ENCODE measurements around the gene B3GNT2.
A peak's percentile ranks its signal among the peaks of the same experiment; 100 is the strongest.
"Not testable (repeated sequence)": the region's sequence is repeated elsewhere in the genome, so short reads cannot be mapped to it uniquely, and the experiment has no call there.

B3GNT2 gene, protein sequence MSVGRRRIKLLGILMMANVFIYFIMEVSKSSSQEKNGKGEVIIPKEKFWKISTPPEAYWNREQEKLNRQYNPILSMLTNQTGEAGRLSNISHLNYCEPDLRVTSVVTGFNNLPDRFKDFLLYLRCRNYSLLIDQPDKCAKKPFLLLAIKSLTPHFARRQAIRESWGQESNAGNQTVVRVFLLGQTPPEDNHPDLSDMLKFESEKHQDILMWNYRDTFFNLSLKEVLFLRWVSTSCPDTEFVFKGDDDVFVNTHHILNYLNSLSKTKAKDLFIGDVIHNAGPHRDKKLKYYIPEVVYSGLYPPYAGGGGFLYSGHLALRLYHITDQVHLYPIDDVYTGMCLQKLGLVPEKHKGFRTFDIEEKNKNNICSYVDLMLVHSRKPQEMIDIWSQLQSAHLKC

DNA sequence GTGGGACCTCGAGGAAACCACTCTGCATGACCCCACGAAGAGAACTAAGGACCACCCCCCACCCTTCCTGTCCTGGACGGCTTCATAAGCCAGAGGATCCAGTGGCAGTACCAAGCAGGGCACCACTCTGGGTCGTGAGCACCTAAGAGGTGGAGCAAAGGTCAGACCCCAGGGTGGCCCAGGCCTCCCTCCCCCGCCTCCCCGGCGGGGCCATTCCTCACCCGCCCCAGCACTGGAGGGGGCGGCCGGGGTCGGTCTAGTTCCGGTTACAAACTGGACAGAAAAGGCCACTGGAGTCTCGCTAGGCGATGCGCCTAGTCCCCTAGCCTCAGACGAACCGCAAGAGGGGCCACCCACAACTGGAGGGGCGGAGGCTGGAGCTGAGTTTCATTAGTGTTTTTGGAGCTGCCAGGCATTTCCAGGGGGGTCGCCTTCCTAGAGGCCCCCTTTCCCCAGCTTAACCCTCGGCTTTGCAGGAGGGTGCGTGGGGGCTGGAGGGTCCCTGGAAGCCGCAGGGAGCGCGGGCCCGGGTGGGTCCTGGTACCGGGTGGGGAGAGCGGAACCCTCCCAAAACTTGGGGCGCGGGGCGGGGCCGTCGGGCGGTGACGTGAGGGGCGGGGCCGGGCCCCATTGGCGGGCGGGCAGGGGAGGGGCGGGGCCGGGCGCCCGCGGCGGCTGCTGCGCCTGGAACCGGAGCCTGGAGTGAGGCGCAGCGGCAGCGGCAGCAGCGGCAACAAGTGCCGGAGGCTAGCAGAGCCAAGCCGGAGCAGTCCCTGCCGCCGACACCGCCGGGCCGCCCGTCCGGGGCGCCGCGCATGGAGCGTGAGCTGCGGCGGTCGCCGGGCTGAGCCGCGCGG is at the start of gene B3GNT2:
TSS of gene B3GNT2 (plus strand) at position 695 of the 857 bp plus-strand sequence. CDS start 26,106 bp downstream, outside the sequence.
- Mint-ChIP-seq H3K9me3 (no peaks in the 10 kb centered on the region), H3K27me3 (no peaks in the 10 kb centered on the region), H3K4me1 (peaks cover 28% of the 10 kb centered on the region)

DNA sequence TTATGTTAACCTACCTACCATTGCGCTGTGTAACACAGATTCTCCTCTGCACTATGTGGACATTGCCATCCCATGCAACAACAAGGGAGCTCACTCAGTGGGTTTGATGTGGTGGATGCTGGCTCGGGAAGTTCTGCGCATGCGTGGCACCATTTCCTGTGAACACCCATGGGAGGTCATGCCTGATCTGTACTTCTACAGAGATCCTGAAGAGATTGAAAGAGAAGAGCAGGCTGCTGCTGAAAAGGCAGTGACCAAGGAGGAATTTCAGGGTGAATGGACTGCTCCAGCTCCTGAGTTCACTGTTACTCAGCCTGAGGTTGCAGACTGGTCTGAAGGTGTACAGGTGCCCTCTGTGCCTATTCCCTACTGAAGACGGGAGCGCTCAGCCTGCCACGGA is 49.1 kb upstream of the B3GNT2 start:
- not testable (repeated sequence) for H3K4me1 Mint-ChIP-seq, H3K27me3 Mint-ChIP-seq, H3K9me3 Mint-ChIP-seq, H3K4me3 Mint-ChIP-seq, H3K36me3 Mint-ChIP-seq, H3K27ac Mint-ChIP-seq

More for the DNA sequence above, at the start of gene B3GNT2:
- Mint-ChIP-seq H3K27ac (no peak within 1 kb of the TSS), H3K36me3 (peaks cover 2% of the 10 kb centered on the region), H3K4me3 (peak within 1 kb of the TSS; percentile 87)

DNA sequence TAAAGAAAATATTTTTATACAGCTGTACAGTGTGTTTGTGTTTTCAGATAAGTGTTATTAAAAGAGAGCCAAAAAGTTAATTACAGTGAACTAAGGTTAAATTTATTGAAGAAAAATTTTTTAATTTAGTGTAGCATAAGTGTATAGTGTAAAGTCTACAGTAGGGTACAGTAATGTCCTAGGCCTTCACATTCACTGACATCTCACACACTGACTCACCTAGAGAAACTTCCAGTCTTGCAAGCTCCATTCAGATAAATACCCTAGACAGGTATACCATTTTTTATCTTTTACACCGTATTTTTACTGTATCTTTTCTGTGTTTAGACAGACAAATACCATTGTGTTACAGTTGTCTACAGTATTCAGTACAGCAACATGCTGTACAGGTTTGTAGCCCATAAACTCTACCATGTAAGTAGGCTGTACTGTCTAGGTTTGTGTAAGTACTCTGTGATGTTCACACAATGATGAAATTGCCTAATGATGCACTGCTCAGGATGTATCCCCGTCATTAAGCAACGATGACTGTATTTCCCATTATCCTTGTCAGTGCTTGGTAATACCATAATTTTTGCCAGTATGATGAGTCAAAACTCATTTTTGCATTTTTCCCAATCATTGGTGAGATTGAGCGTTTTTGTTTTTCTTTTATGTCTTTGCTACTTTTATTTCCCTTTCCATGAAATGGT is 48.2 kb upstream of the B3GNT2 start:
- no peak overlapping the region for H3K27ac Mint-ChIP-seq
- peaks cover 10% of the 10 kb centered on the region for H3K4me1 Mint-ChIP-seq
- H3K27me3 Mint-ChIP-seq, result no peaks in the 10 kb centered on the region

GRCh38 chr2:62149708-62150107 is 46.2 kb upstream of the B3GNT2 start:
- H3K4me1 Mint-ChIP-seq, result peaks cover 10% of the 10 kb centered on the region
- H3K27ac Mint-ChIP-seq, result no peak overlapping the region
- no peaks in the 10 kb centered on the region for H3K9me3 Mint-ChIP-seq
- no peaks in the 10 kb centered on the region for H3K27me3 Mint-ChIP-seq
- H3K4me3 Mint-ChIP-seq, result no peak overlapping the region
- peaks cover 5% of the 10 kb centered on the region for H3K36me3 Mint-ChIP-seq

More for the DNA sequence above, 48.2 kb upstream of the B3GNT2 start:
- H3K9me3 Mint-ChIP-seq, result no peaks in the 10 kb centered on the region
- H3K4me3 Mint-ChIP-seq, result no peak overlapping the region
- peaks cover 5% of the 10 kb centered on the region for H3K36me3 Mint-ChIP-seq

DNA sequence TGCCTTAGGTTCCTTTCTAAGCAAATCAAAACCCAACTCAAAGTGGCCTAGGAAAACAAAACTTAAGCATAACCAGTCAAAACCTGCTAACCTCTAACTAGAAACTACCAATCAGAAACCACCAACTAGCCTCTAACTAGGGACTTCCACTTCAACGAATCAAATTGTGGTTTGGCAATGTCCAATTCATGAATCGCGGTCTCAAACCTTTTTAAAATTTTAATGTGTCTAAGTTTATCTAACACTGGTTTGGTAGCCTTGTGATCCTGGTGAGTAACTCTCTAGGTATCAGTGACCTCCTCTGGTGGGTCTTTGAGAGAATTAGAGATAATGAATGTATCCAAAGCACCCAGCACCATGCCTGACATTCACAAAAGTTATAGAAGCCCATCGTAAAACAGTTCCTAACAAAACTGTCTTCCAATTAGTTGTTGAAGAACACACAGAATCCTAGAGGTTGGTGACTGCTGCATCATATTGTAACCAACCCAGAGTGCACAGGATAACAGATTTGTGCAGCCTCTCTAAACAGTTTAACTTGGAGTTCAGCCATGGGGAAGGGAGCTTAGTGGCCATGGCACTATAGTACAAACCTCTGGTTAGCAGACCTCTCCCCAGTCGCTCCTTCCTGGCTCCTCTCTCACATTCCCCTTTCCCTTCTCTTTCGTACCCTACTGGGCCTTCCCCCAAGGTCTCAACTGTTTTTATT is 45.2 kb upstream of the B3GNT2 start:
- Mint-ChIP-seq H3K27ac (no peak overlapping the region), H3K9me3 (no peaks in the 10 kb centered on the region), H3K4me1 (peaks cover 5% of the 10 kb centered on the region), H3K36me3 (peaks cover 8% of the 10 kb centered on the region), H3K27me3 (no peaks in the 10 kb centered on the region), H3K4me3 (no peak overlapping the region)

- H3K4me1 Mint-ChIP-seq, result peaks cover 5% of the 10 kb centered on the region
- no peak overlapping the region for H3K4me3 Mint-ChIP-seq
- H3K36me3 Mint-ChIP-seq, result peaks cover 8% of the 10 kb centered on the region
- no peaks in the 10 kb centered on the region for H3K27me3 Mint-ChIP-seq
- H3K9me3 Mint-ChIP-seq, result no peaks in the 10 kb centered on the region
- H3K27ac Mint-ChIP-seq, result no peak overlapping the region
Measured at GRCh38 chr2:62151306-62151638, 44.6 kb upstream of the B3GNT2 start.

- no peaks in the 10 kb centered on the region for H3K27me3 Mint-ChIP-seq
- H3K4me3 Mint-ChIP-seq, result no peak overlapping the region
- H3K27ac Mint-ChIP-seq, result no peak overlapping the region
- peaks cover 8% of the 10 kb centered on the region for H3K36me3 Mint-ChIP-seq
- H3K4me1 Mint-ChIP-seq, result no peaks in the 10 kb centered on the region
- no peaks in the 10 kb centered on the region for H3K9me3 Mint-ChIP-seq
Measured at GRCh38 chr2:62152000-62152399, 43.9 kb upstream of the B3GNT2 start.

DNA sequence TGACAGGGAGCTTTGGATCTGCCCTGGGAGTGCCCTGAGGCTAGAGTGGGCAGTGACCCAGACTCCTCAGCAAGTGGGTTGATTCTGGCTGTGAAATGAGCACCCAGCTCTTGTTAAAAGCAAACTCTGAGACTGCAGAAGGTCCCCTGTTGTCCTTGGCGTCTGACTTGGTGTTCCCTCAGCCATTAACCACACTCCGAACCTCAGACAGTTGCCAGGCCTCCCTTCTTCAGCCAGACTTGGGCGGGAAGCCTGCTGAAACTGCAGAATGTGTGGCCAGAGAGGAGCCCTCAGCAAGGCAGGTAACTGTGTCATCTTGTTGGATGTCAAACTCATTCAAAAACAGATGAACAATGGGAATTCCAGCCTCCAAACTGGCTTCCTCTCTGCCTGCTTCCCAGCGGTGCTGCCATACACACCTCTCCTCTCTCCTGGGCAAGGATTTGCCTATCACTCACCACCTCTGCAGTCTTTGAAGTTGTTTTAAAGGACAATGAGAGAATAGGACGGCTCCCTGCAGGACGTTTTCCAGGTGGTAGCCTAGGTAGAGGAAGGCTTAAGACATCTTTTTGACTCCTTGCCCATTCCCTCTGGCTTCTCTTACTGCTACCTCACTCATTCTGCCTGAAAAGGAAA is 38.9 kb upstream of the B3GNT2 start:
- no peak overlapping the region for H3K27ac Mint-ChIP-seq
- no peaks in the 10 kb centered on the region for H3K4me1 Mint-ChIP-seq
- H3K36me3 Mint-ChIP-seq, result peaks cover 3% of the 10 kb centered on the region
- no peaks in the 10 kb centered on the region for H3K9me3 Mint-ChIP-seq
- H3K4me3 Mint-ChIP-seq, result no peak overlapping the region
- no peaks in the 10 kb centered on the region for H3K27me3 Mint-ChIP-seq

DNA sequence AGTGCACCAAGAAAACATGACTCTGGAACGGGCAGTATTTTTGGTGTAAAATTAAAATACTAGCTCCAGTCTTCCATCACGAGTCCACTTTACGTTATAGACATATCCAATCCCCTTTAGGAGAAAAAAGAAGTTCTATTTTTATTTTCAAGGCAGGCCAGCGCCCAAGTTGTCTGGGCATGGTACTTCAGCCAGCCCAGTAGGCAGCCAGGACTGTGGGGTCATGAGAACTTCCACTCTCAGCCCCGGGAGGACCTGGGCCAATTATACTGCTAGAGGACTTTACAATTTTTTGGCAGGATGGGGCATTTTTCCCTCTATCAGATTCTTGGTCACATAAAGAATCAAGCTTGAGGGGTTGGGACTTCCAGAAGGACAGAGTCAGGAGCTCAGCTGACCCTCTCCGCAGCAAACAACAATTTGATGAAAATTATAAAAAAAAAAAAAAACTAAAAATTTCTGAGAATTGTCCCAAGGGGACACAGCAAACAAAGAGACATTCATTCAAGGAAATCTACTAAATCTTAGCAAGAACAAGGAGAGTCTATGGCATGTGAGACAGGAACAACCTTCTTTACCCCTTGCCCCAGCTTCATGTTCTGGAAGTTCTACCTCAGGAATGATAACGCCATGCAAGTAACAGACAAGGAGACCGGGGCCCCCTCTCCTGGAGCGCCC is 37.3 kb upstream of the B3GNT2 start:
- Mint-ChIP-seq H3K27ac (no peak overlapping the region), H3K27me3 (no peaks in the 10 kb centered on the region), H3K4me3 (no peak overlapping the region), H3K36me3 (peaks cover 3% of the 10 kb centered on the region), H3K4me1 (no peaks in the 10 kb centered on the region), H3K9me3 (no peaks in the 10 kb centered on the region)

DNA sequence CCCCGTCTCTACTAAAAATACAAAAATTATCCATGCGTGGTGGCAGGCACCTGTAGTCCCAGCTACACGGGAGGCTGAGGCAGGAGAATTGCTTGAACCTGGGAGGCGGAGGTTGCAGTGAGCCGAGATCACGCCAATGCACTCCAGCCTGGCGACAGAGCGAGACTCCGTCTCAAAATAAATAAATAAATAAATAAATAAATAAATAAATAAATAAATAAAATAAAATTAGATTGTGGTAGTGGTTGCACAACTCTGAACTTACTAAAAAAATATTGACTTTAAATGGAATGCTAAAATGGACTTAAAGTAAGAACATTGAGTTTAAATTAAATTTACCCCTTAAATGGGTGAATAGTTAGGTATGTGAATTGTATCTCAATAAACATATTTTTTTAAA is 35.2 kb upstream of the B3GNT2 start:
- H3K27ac Mint-ChIP-seq, H3K9me3 Mint-ChIP-seq, H3K4me1 Mint-ChIP-seq, H3K4me3 Mint-ChIP-seq, H3K27me3 Mint-ChIP-seq, H3K36me3 Mint-ChIP-seq: not testable (repeated sequence)

- H3K36me3 Mint-ChIP-seq, result no peaks in the 10 kb centered on the region
- H3K27me3 Mint-ChIP-seq, result no peaks in the 10 kb centered on the region
- H3K4me3 Mint-ChIP-seq, result no peak overlapping the region
- no peak overlapping the region for H3K27ac Mint-ChIP-seq
- H3K4me1 Mint-ChIP-seq, result no peaks in the 10 kb centered on the region
- H3K9me3 Mint-ChIP-seq, result no peaks in the 10 kb centered on the region
Measured at GRCh38 chr2:62163106-62163831, 32.6 kb upstream of the B3GNT2 start.

DNA sequence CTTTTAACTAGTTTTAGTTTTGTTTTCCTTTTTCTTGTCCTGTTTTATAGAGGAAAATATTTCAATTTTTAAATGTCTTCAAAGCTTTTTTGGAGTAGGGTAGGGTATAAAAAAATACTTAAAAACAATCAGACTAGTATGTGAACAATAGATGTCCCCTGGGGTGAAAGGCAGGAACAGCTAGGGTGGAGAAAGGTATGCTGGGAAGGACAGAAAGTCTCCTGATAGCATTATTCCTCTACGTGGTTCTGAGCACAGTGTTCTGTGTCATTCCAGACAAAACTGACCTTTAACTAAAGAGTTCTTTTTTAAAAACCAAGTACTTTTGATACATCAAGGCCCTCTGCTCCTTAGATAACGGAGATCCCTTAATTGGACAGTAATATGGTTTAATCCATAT is 32.1 kb upstream of the B3GNT2 start:
- Mint-ChIP-seq H3K27me3 (no peaks in the 10 kb centered on the region), H3K36me3 (no peaks in the 10 kb centered on the region), H3K27ac (no peak overlapping the region), H3K4me3 (no peak overlapping the region), H3K4me1 (no peaks in the 10 kb centered on the region), H3K9me3 (no peaks in the 10 kb centered on the region)

GRCh38 chr2:62175728-62176127 is 20.2 kb upstream of the B3GNT2 start:
- no peaks in the 10 kb centered on the region for H3K9me3 Mint-ChIP-seq
- H3K4me3 Mint-ChIP-seq, result no peak overlapping the region
- H3K4me1 Mint-ChIP-seq, result no peaks in the 10 kb centered on the region
- H3K36me3 Mint-ChIP-seq, result no peaks in the 10 kb centered on the region
- H3K27me3 Mint-ChIP-seq, result no peaks in the 10 kb centered on the region
- no peak overlapping the region for H3K27ac Mint-ChIP-seq

GRCh38 chr2:62176801-62177200 is 19.1 kb upstream of the B3GNT2 start:
- Mint-ChIP-seq H3K27ac (no peak overlapping the region), H3K4me3 (no peak overlapping the region), H3K4me1 (no peaks in the 10 kb centered on the region), H3K36me3 (no peaks in the 10 kb centered on the region), H3K9me3 (no peaks in the 10 kb centered on the region), H3K27me3 (no peaks in the 10 kb centered on the region)
